B cell (primary cell): ENCODE results near the gene VPS9D1. TPM values are rescaled to one million over a fixed set of nuclear protein-coding genes. Genes with fewer than 3 reads are reported as not detected.

Experiments
- ATAC-seq: fragments of 200-7000 bp; cut with Tn5 transposase; one replicate; pipeline ENCODE4 v1.10.0; 2021; ENCODE audit warnings: low read depth, mild to moderate bottlenecking, moderate number of reproducible peaks, moderate library complexity
- CTCF ChIA-PET: fragments of 350-600 bp; sonication (Branson Sonifier 250); formaldehyde crosslinking; loops from one replicate; lab custom pipeline; 2021; ENCODE audit warnings: antibody characterized with exemption, inconsistent platforms; lab: Charles Lee
- POLR2A ChIA-PET: fragments of 350-600 bp; sonication (Branson Sonifier 250); formaldehyde crosslinking; loops from one replicate; lab custom pipeline; 2021; ENCODE audit warnings: antibody characterized with exemption; lab: Charles Lee
- DNase-seq: peaks from one replicate; pipeline ENCODE4 v3.0.0; 2013
- H2AFZ ChIP-seq: 2 replicates; pipeline ENCODE4 v1.6.1; 2012; ENCODE audit warnings: mild to moderate bottlenecking, low read depth, low read length; ENCODE audit not compliant: insufficient read depth, poor library complexity, severe bottlenecking
- H3K27ac ChIP-seq, 2 donors: 1 replicate in 1 of 2; 2 replicates in 1 of 2; pipeline ENCODE4 v1.5.1; 2012 to 2013; ENCODE audit warnings: low read length in 2 of 2, mild to moderate bottlenecking in 2 of 2, moderate library complexity in 1 of 2
- H3K27me3 ChIP-seq, 4 experiments: fragments of 200-600 bp in 1 of 4; sonication (generic) in 1 of 4; replicated peaks in 1 of 4; 1 replicate in 2 of 4; 2 replicates in 2 of 4; pipeline versions ENCODE4 v1.6.1 to v1.7.0; 2013 to 2016; ENCODE audit warnings: low read length in 3 of 4, mild to moderate bottlenecking in 2 of 4, mixed read lengths in 1 of 4, moderate library complexity in 1 of 4; ENCODE audit not compliant: insufficient read depth in 4 of 4, control insufficient read depth in 3 of 4; ENCODE audit errors: control extremely low read depth in 1 of 4
- H3K36me3 ChIP-seq, 2 experiments: replicated peaks in 1 of 2; 1 replicate in 1 of 2; 2 replicates in 1 of 2; pipeline versions ENCODE4 v1.6.1 to v1.7.1; 2013; ENCODE audit warnings: low read length in 1 of 2; ENCODE audit not compliant: insufficient read depth in 2 of 2, control insufficient read depth in 1 of 2; ENCODE audit errors: control extremely low read depth in 1 of 2, extremely low read depth in 1 of 2
- H3K4me1 ChIP-seq, 2 donors: fragments of 200-600 bp in 1 of 2; sonication (generic) in 1 of 2; 1 replicate in 1 of 2; 2 replicates in 1 of 2; pipeline versions ENCODE4 v1.5.1 to v1.6.1; 2013 to 2017; ENCODE audit warnings: low read length in 2 of 2; ENCODE audit not compliant: control insufficient read depth in 2 of 2, insufficient read depth in 2 of 2
- H3K4me2 ChIP-seq: replicated peaks from 2 replicates; pipeline ENCODE3; 2012; ENCODE audit warnings: mild to moderate bottlenecking, low read depth, low read length; ENCODE audit not compliant: poor library complexity, severe bottlenecking
- H3K4me3 ChIP-seq, 5 experiments: fragments of 200-600 bp in 1 of 5; sonication (generic) in 1 of 5; 1 replicate in 3 of 5; 2 replicates in 2 of 5; pipeline versions ENCODE4 v1.5.1 to v1.7.0; 2011 to 2016; ENCODE audit warnings: low read length in 4 of 5, mild to moderate bottlenecking in 4 of 5, low read depth in 2 of 5, control low read depth in 1 of 5, moderate library complexity in 1 of 5; ENCODE audit not compliant: insufficient read depth in 1 of 5; ENCODE audit errors: control extremely low read depth in 1 of 5, extremely low read depth in 1 of 5
- H3K79me2 ChIP-seq: fragments of 200-600 bp; sonication (generic); one replicate; pipeline ENCODE4 v1.6.0; 2016; ENCODE audit warnings: low read length; ENCODE audit not compliant: control insufficient read depth, insufficient read depth
- H3K9ac ChIP-seq: fragments of 200-600 bp; sonication (generic); 2 replicates; pipeline ENCODE4 v1.6.1; 2017; ENCODE audit warnings: mild to moderate bottlenecking, low read length, moderate library complexity
- H3K9me3 ChIP-seq, 3 donors: one replicate each; pipeline versions ENCODE4 v1.6.1 to v1.7.1; 2013; ENCODE audit warnings: low read length in 2 of 3; ENCODE audit not compliant: control insufficient read depth in 2 of 3, insufficient read depth in 1 of 3; ENCODE audit errors: control extremely low read depth in 1 of 3
- H4K20me1 ChIP-seq: 2 replicates; pipeline ENCODE4 v1.6.0; 2012; ENCODE audit warnings: mild to moderate bottlenecking, low read length; ENCODE audit not compliant: insufficient read depth, control insufficient read depth, poor library complexity, severe bottlenecking
- H3K27ac Mint-ChIP-seq: one replicate; pipeline ENCODE4 v1.8.0; 2021; ENCODE audit warnings: mixed read lengths
- H3K27me3 Mint-ChIP-seq: one replicate; pipeline ENCODE4 v1.8.0; 2021; ENCODE audit warnings: mixed read lengths
- H3K4me1 Mint-ChIP-seq: one replicate; pipeline ENCODE4 v1.8.0; 2021; ENCODE audit warnings: mixed read lengths
- H3K4me3 Mint-ChIP-seq: one replicate; pipeline ENCODE4 v1.8.0; 2021; ENCODE audit warnings: mixed read lengths
- H3K9me3 Mint-ChIP-seq: one replicate; pipeline ENCODE4 v1.8.0; 2022; ENCODE audit warnings: mixed read lengths; ENCODE audit not compliant: insufficient read depth
- CTCF ChIP-seq: fragments of 200-600 bp; IDR thresholded peaks from one replicate; pipeline ENCODE4 v1.8.0; 2022; ENCODE audit warnings: antibody characterized with exemption, mild to moderate bottlenecking
- EZH2 ChIP-seq: IDR thresholded peaks from 2 replicates; pipeline ENCODE4 v1.6.1; 2012; ENCODE audit warnings: borderline replicate concordance, low read depth, mild to moderate bottlenecking, moderate library complexity, low read length; ENCODE audit not compliant: insufficient read depth, poor library complexity, severe bottlenecking
- WGBS: methylation state at CpG from one replicate; pipeline ENCODE4 v1.1.5; 2013; ENCODE audit warnings: missing lambda C conversion rate; ENCODE audit not compliant: insufficient coverage; 5-methylcytosine and 5-hydroxymethylcytosine counted together
- intact Hi-C: fragments of 100-400 bp; cut with micrococcal nuclease; formaldehyde crosslinking; loops from one replicate; pipeline ENCODE4 v1.10.0; 2022
- polyA plus RNA-seq: library from polyadenylated mRNA; depleted of rRNA; stranded (reverse); fragments of >200 nt; gene quantifications from 2 replicates; pipeline ENCODE4 v1.2.3, GENCODE V29; 2012
- total RNA-seq, 2 donors: library from RNA; stranded (reverse); fragments of 120-200 nt in 1 of 2; gene quantifications; 1 replicate in 1 of 2; 2 replicates in 1 of 2; pipeline versions ENCODE4 v1.2.3 to v1.2.4, GENCODE V29; 2013 to 2022

The VPS9D1 gene
- total and polyA plus RNA-seq, 2 donors (not counting 1 experiment from before 2014, with no cell fraction given) = 14.6 to 24.0 TPM

GRCh38 chr16:89738538-89739317 lies 18.0 kb upstream of the VPS9D1 start:
- ATAC-seq (no peak), DNase-seq (no peak)
- Mint-ChIP-seq H3K4me3 (no peak overlapping the region), H3K27ac (peak overlapping the region; percentile 50), H3K9me3 (no peaks in the 10 kb centered on the region), H3K4me1 (peaks cover 9% of the 10 kb centered on the region), H3K27me3 (no peaks in the 10 kb centered on the region)
- intact Hi-C loops = no loop called here
- H4K20me1 ChIP-seq = peaks cover 50% of the 10 kb centered on the region
- WGBS = 93% methylated on average over 20 of the region's 20 CpGs
- H3K4me2 ChIP-seq = no peak overlapping the region
- ChIA-PET POLR2A (interaction anchor here (0.5 to 0.6 kb wide), 2 partner anchors 23 to 30 kb away, joined by 3 to 7 read pairs; no protein-coding TSS in a partner anchor), CTCF (interaction anchor here (0.6 to 1.6 kb wide), 3 partner anchors 23 to 47 kb away, joined by 3 to 4 read pairs (median 4); no protein-coding TSS in a partner anchor)
- peaks cover 0 to 69% of the 10 kb centered on the region in 2 experiments for H3K36me3 ChIP-seq
- no peak overlapping the region for H3K27ac ChIP-seq
- no peaks in the 10 kb centered on the region for H3K9me3 ChIP-seq
- H3K27me3 ChIP-seq = no peaks in the 10 kb centered on the region
- no peak overlapping the region for H3K9ac ChIP-seq
- H2AFZ ChIP-seq = no peak overlapping the region
- no peak for TF ChIP-seq CTCF
- TF ChIP-seq EZH2 = no peak
- H3K4me3 ChIP-seq = no peak overlapping the region
- peaks cover 0 to 12% of the 10 kb centered on the region in 2 donors for H3K4me1 ChIP-seq
- H3K79me2 ChIP-seq = peaks cover 7% of the 10 kb centered on the region

GRCh38 chr16:89738072-89738377 lies 17.3 kb upstream of the VPS9D1 start:
- Mint-ChIP-seq H3K27ac (no peak overlapping the region), H3K4me3 (no peak overlapping the region), H3K27me3 (no peaks in the 10 kb centered on the region), H3K4me1 (peaks cover 9% of the 10 kb centered on the region), H3K9me3 (no peaks in the 10 kb centered on the region)
- peaks cover 0 to 75% of the 10 kb centered on the region in 2 experiments for H3K36me3 ChIP-seq
- intact Hi-C loops = no loop called here
- H2AFZ ChIP-seq = no peak overlapping the region
- ATAC-seq = no peak
- ChIA-PET CTCF (interaction anchor here (1.0 to 1.6 kb wide), 2 partner anchors 23 to 54 kb away, joined by 3 to 4 read pairs; no protein-coding TSS in a partner anchor), POLR2A (interaction anchor here (0.6 kb wide), 1 partner anchor 23 kb away, joined by 3 read pairs; no protein-coding TSS in a partner anchor)
- H3K4me1 ChIP-seq = peaks cover 0 to 12% of the 10 kb centered on the region in 2 donors
- 98% methylated on average over 12 of the region's 14 CpGs for WGBS
- H3K79me2 ChIP-seq = peaks cover 14% of the 10 kb centered on the region
- no peak overlapping the region for H3K4me3 ChIP-seq
- peaks cover 57% of the 10 kb centered on the region for H4K20me1 ChIP-seq
- no peaks in the 10 kb centered on the region for H3K9me3 ChIP-seq
- no peak for DNase-seq
- H3K27me3 ChIP-seq = no peaks in the 10 kb centered on the region
- H3K27ac ChIP-seq = no peak overlapping the region
- H3K9ac ChIP-seq = no peak overlapping the region
- TF ChIP-seq CTCF = no peak
- TF ChIP-seq EZH2 = no peak
- no peak overlapping the region for H3K4me2 ChIP-seq
